Subcutaneous adipose tissue (tissue), 4 donors: Measurements from ENCODE around the gene FOXJ1. TPM values are rescaled to one million over a fixed set of nuclear protein-coding genes. Genes with fewer than 3 reads are reported as not detected.

Experiments used
- total RNA-seq, 4 donors: library from RNA; depleted of rRNA; stranded (reverse); fragments of >200 nt; gene quantifications; one replicate each; pipeline ENCODE4 v1.1.0, GENCODE V29; 2016
- TF ChIP-seq, protein P1 (sequence below): fragments of 450-650 bp; IDR thresholded peaks from one replicate; pipeline ENCODE4 v1.5.1; 2016; ENCODE audit warnings: low read depth, mild to moderate bottlenecking, control low read depth, antibody characterized with exemption, moderate library complexity

FOXJ1 gene
- total RNA-seq, 4 donors from 2014 or later = not detected

- TF ChIP-seq, protein P1, sequence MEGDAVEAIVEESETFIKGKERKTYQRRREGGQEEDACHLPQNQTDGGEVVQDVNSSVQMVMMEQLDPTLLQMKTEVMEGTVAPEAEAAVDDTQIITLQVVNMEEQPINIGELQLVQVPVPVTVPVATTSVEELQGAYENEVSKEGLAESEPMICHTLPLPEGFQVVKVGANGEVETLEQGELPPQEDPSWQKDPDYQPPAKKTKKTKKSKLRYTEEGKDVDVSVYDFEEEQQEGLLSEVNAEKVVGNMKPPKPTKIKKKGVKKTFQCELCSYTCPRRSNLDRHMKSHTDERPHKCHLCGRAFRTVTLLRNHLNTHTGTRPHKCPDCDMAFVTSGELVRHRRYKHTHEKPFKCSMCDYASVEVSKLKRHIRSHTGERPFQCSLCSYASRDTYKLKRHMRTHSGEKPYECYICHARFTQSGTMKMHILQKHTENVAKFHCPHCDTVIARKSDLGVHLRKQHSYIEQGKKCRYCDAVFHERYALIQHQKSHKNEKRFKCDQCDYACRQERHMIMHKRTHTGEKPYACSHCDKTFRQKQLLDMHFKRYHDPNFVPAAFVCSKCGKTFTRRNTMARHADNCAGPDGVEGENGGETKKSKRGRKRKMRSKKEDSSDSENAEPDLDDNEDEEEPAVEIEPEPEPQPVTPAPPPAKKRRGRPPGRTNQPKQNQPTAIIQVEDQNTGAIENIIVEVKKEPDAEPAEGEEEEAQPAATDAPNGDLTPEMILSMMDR = no peak
Measured at GRCh38 chr17:76091526-76092286, 49.3 kb downstream of the FOXJ1 start.

- TF ChIP-seq, protein P1 = no peak
Measured at GRCh38 chr17:76090517-76091129, 50.4 kb downstream of the FOXJ1 start.

DNA sequence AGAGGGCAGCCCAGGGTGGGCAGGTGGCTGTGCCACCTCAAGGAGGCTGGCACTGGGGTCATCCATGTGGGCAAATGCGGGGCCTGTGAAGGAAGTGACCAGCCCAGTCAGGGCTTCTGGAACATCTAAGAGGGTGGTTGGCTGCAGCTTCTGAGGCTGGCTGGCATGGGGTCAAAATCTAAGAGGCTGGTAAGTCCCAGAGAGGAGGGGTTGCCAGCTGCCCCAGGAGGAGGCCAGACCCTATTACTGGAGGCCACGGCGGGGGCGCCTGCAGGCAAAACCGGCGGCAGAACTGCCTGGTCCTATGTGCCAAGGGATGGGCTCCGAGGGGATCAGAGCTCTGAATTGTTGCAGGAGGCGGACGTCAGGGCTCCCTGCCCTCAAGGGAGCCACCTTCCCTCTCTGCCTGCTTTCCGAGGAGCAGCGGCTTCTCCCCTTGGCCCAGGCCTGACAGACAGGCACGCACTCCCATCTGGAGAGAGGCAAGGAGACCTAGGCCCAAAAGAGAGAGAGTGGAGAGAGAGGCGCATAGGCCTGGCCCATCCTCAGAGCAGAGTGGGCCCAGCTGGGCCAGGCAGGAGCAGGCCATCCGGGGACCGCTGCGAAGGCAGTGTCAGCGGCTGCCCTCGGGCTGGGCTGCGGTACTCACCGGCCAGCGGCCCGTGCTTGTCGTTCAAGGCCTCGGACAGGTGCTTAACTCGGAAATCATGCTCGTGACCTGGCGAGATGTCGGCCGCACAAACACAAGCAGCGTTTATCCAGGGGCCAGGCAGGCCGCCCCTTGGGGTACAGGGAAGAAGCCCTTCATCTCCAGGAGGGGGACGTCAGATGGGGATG, 51.1 kb downstream of the FOXJ1 start:
- TF ChIP-seq, protein P1 = no peak

DNA sequence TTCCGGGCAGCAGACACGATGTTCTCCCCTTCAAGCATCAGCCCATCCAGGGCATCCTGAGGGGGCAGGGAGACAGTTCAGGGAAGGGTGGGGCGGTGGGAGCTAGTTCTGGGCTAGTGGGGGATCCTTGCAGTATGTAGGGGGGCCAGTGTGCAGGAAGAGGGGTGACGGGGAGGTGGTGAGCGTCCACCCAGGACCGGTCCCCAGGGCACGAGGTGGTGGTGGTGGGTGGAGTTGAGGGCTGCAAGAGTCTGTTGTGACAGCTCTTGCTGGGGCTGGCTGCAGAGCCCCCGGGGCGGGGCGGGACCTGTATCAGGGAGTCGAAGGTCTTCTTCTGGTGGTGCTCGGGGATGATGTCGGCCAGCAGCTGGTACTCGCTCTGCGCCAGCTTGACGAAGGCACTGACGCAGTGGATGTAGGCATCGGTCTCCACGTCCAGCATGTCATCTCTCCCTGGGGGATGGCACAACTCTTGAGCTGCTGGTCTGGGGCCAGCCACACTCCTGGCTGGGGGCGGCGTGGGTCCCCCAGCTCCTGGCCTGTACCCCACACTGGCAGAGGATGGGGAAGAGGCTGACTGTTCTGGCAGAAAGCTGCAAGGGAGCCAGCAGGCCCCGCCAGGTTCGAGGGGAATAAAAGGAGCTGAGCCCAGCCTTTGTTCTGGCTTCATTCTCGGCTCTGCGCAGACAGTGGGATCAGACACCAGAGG, 52.0 kb downstream of the FOXJ1 start:
- TF ChIP-seq, protein P1 = no peak

DNA sequence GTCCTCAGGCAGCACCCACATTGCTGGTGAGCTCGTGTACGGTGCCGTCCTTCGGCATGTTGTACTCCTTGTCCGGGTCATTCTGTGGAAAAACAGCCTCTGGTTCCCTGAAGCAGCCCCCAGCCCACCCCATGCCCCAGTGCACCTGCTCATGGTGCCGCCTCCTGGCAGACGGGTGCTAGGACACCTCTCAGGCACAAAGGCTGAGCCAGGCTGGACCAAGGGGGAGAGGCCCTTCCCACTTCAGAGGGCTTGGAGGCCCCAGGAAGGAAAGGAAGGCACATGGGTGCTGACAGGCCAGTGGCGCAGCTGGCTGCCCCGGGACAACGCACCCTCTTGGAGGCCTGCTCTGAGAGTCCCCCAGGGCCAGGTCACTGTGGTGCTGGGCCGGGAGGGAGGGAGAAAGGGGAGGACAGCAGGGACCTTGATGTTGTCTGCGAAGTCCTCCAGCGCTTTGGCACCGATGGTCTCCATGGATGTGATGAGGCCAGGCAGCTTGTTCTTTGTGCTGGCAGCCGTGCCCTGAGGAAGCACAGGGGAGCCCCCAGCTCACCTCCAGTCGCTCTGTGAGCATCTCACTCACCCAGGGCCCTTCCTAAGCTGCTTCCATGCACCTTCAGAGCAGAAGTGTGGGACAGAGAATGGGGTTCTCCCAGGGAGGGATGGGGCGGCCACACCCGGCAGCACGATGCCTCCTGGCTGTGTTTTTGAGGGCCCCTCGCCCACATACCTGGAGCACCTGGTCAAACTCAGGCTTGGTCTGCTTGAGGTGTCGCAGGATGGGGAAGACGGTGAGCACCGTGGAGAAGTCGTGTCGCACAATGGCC, 52.8 kb downstream of the FOXJ1 start:
- TF ChIP-seq, protein P1 = no peak

GRCh38 chr17:76087531-76087930, 53.5 kb downstream of the FOXJ1 start:
- TF ChIP-seq, protein P1 = no peak
